Loucy (cell line): Measurements from ENCODE around the gene EPB41L1.

ENCODE experiments used
- CTCF ChIP-seq: fragments of 200-600 bp; sonication (generic); conservative IDR thresholded peaks from 2 replicates; pipeline ENCODE4 v1.5.1; 2014; ENCODE audit warnings: mild to moderate bottlenecking, antibody characterized with exemption, low read length
- EZH2phosphoT487 ChIP-seq: fragments of 200-600 bp; IDR thresholded peaks from 2 replicates; pipeline ENCODE4 v1.6.1; 2018; ENCODE audit warnings: antibody characterized with exemption, mild to moderate bottlenecking, moderate library complexity, borderline replicate concordance

- no peak for TF ChIP-seq CTCF
- TF ChIP-seq EZH2phosphoT487: no peak
Measured at GRCh38 chr20:36248836-36249235, 94.3 kb downstream of the EPB41L1 start.
